HepG2 (cell line): Measurements from ENCODE around the gene LHPP. TPM values are rescaled to one million over a fixed set of nuclear protein-coding genes. Genes with fewer than 3 reads are reported as not detected.

Experiments
- ATAC-seq: fragments of 200-7000 bp; cut with Tn5 transposase; 3 replicates; pipeline ENCODE4 v1.9.1; 2020; ENCODE audit warnings: mild to moderate bottlenecking, moderate library complexity
- BruUV-seq: library from RNA; stranded (reverse); fragments of 400-500 nt; replicated peaks from 2 replicates; lab custom pipeline; 2021; lab: Mats Ljungman, UMichigan
- CTCF ChIA-PET: fragments of 300-600 bp; formaldehyde crosslinking; extraction: SDS; loops from one replicate; lab custom pipeline; 2021; ENCODE audit warnings: low total read pairs, inconsistent platforms, low intra/inter-chr PET ratio; lab: Yijun Ruan, JAX
- POLR2A ChIA-PET: fragments of 350-600 bp; sonication (Branson Sonifier 250); formaldehyde crosslinking; loops from one replicate; lab custom pipeline; 2020; ENCODE audit warnings: antibody characterized with exemption, inconsistent platforms; lab: Yijun Ruan, JAX
- DNase-seq: peaks from one replicate; pipeline ENCODE4 v3.0.0-alpha.2; 2015; ENCODE audit warnings: low spot score
- FAIRE-seq: peaks from 3 replicates; lab custom pipeline; 2011; peaks lifted over from hg19 to GRCh38; lab: Jason Lieb, UNC
- H2AFZ ChIP-seq: one replicate; pipeline ENCODE4 v1.6.1; 2011; ENCODE audit warnings: low read length, inconsistent platforms
- H3K27ac ChIP-seq: fragments of 300-600 bp; 3 replicates; pipeline ENCODE4 v1.8.0; 2011; ENCODE audit warnings: mixed run types, mild to moderate bottlenecking, mixed read lengths, low read length, inconsistent platforms; ENCODE audit not compliant: insufficient read depth; ENCODE audit errors: extremely low read length
- H3K27me3 ChIP-seq, 2 experiments: fragments of 200-600 bp in 1 of 2; 2 replicates in 1 of 2; 3 replicates in 1 of 2; pipeline versions ENCODE4 v1.6.0 to v1.8.0; 2011; ENCODE audit warnings: low read length in 2 of 2, mild to moderate bottlenecking in 2 of 2, moderate library complexity in 2 of 2, inconsistent platforms in 1 of 2; ENCODE audit not compliant: insufficient read depth in 2 of 2, control insufficient read depth in 1 of 2
- H3K36me3 ChIP-seq, 2 experiments: fragments of 200-600 bp in 1 of 2; replicated peaks in 1 of 2; 2 replicates in 1 of 2; 3 replicates in 1 of 2; pipeline versions ENCODE4 v1.5.1 to v1.8.0; 2011; ENCODE audit warnings: low read length in 2 of 2, inconsistent platforms in 1 of 2; ENCODE audit not compliant: insufficient read depth in 2 of 2, control insufficient read depth in 1 of 2
- H3K4me1 ChIP-seq: 2 replicates; pipeline ENCODE4 v1.5.1; 2012; ENCODE audit warnings: low read length, inconsistent platforms; ENCODE audit not compliant: insufficient read depth
- H3K4me2 ChIP-seq: 2 replicates; pipeline ENCODE4 v1.6.0; 2011; ENCODE audit warnings: low read depth, low read length, inconsistent platforms
- H3K4me3 ChIP-seq, 3 experiments: fragments of 200-600 bp in 1 of 3; sonication (generic), shearing (Covaris generic) in 1 of 3; replicated peaks in 1 of 3; 2 replicates each; pipeline ENCODE4 v1.5.1; 2011 to 2016; ENCODE audit warnings: low read length in 3 of 3, inconsistent platforms in 2 of 3, low read depth in 2 of 3, mild to moderate bottlenecking in 2 of 3, control low read depth in 1 of 3, mixed read lengths in 1 of 3; ENCODE audit not compliant: insufficient read depth in 1 of 3
- H3K79me2 ChIP-seq: one replicate; pipeline ENCODE4 v1.6.1; 2011; ENCODE audit warnings: low read length, inconsistent platforms; ENCODE audit not compliant: insufficient read depth
- H3K9ac ChIP-seq: 2 replicates; pipeline ENCODE4 v1.6.0; 2011; ENCODE audit warnings: mild to moderate bottlenecking, low read depth, low read length, inconsistent platforms; ENCODE audit not compliant: insufficient read depth
- H3K9me3 ChIP-seq: 2 replicates; pipeline ENCODE4 v1.5.1; 2012; ENCODE audit warnings: mild to moderate bottlenecking, low read length
- H4K20me1 ChIP-seq: 2 replicates; pipeline ENCODE4 v1.6.0; 2011; ENCODE audit warnings: inconsistent platforms, mild to moderate bottlenecking, low read length, moderate library complexity; ENCODE audit not compliant: insufficient read depth
- CHCHD3 ChIP-seq: sonication (generic); formaldehyde crosslinking; IDR thresholded peaks from 2 replicates; pipeline ENCODE4 v1.8.0; 2022; ENCODE audit warnings: mild to moderate bottlenecking, missing genetic modification reagents, moderate library complexity
- ELF4 ChIP-seq: sonication (generic); formaldehyde crosslinking; IDR thresholded peaks from 2 replicates; pipeline ENCODE4 v1.5.0; 2020; ENCODE audit warnings: missing genetic modification reagents, mild to moderate bottlenecking, moderate library complexity, borderline replicate concordance
- MXD3 ChIP-seq: IDR thresholded peaks from 2 replicates; pipeline ENCODE4 v1.6.1; 2016; ENCODE audit warnings: mild to moderate bottlenecking, missing biosample characterization, missing genetic modification reagents
- PBX3 ChIP-seq: sonication (generic); formaldehyde crosslinking; IDR thresholded peaks from 2 replicates; pipeline ENCODE4 v1.8.1; 2023; ENCODE audit warnings: missing genetic modification reagents, inconsistent platforms, borderline replicate concordance
- PTBP1 ChIP-seq: fragments of 200-400 bp; formaldehyde crosslinking; IDR thresholded peaks from 2 replicates; pipeline ENCODE4 v1.6.1; 2018; ENCODE audit warnings: low read length, low read depth; ENCODE audit not compliant: poor library complexity, severe bottlenecking
- REST ChIP-seq, 2 experiments: IDR thresholded peaks; 2 replicates each; pipeline ENCODE4 v1.6.1; 2011 to 2012; ENCODE audit warnings: low read length in 2 of 2, borderline replicate concordance in 1 of 2, low read depth in 1 of 2, mild to moderate bottlenecking in 1 of 2, moderate library complexity in 1 of 2
- SIX1 ChIP-seq: sonication (generic); formaldehyde crosslinking; IDR thresholded peaks from 2 replicates; pipeline ENCODE4 v1.4.0; 2020; ENCODE audit warnings: missing genetic modification reagents, borderline replicate concordance
- SRY ChIP-seq: sonication (generic); formaldehyde crosslinking; IDR thresholded peaks from 2 replicates; pipeline ENCODE4 v1.8.0; 2022; ENCODE audit warnings: mild to moderate bottlenecking, missing genetic modification reagents
- WGBS: methylation state at CpG from one replicate; pipeline ENCODE4 v1.1.6; 2017; ENCODE audit warnings: low lambda C conversion rate; 5-methylcytosine and 5-hydroxymethylcytosine counted together
- in situ Hi-C: cut with HindIII; loops from 2 replicates; pipeline ENCODE4 v1.10.0; 2017; ENCODE audit warnings: low pct_unique_long_range_greater_than_20kb; ENCODE audit not compliant: extremely low pct_ligation_motif_present
- intact Hi-C: fragments of 100-400 bp; cut with micrococcal nuclease; formaldehyde crosslinking; loops from one replicate; pipeline ENCODE4 v1.10.0; 2022; ENCODE audit not compliant: unreplicated experiment
- polyA plus RNA-seq, 8 experiments: library from polyadenylated mRNA; depleted of rRNA in 3 of 8; stranded (reverse) in 7 of 8; unstranded in 1 of 8; fragments of >200 nt; fragmentation: Illumina TruSeq in 4 of 8; extraction: Trizol in 4 of 8; gene quantifications; 2 replicates each; pipeline versions ENCODE4 v1.2.1 to v1.2.3, GENCODE V29; 2011 to 2016; ENCODE audit warnings: low read depth in 4 of 8, missing spikeins in 1 of 8, mixed read lengths in 1 of 8; ENCODE audit not compliant: insufficient read depth in 1 of 8
- total RNA-seq, 5 experiments: library from RNA; depleted of rRNA; stranded (reverse); fragments of >200 nt; fragmentation: Illumina TruSeq; extraction: Trizol; gene quantifications; 2 replicates each; pipeline ENCODE4 v1.2.3, GENCODE V29; 2016; ENCODE audit warnings: low read depth in 1 of 5

The LHPP gene
- total and polyA plus RNA-seq, 2 of the 13 experiments (the other 11 are each of a cell fraction or from before 2014, with no cell fraction given): 5.2 to 13.1 TPM

- TF ChIP-seq PBX3 (CRISPR knock-in tag): no peak
- no peak for TF ChIP-seq PTBP1
- no peak; a peak in 1 of 4 replicates for TF ChIP-seq REST (IDR thresholded peaks at IDR 0.05; ENCODE audit: borderline replicate concordance in 1 of 2, low read depth in 1 of 2, low read length in 2 of 2)
- TF ChIP-seq CHCHD3 (CRISPR knock-in tag): no peak
Measured at GRCh38 chr10:124470544-124471434, 9.2 kb downstream of the LHPP start (continued).

GRCh38 chr10:124472071-124472470 lies 10.4 kb downstream of the LHPP start:
- no peak overlapping the region for H3K4me3 ChIP-seq
- BruUV-seq: no TSS peak
- no peaks in the 10 kb centered on the region for H3K79me2 ChIP-seq
- FAIRE-seq (no peak), DNase-seq (no peak), ATAC-seq (no peak)
- H3K27me3 ChIP-seq: no peaks in the 10 kb centered on the region
- CTCF ChIA-PET: no interaction called here
- no peak overlapping the region for H3K9ac ChIP-seq
- POLR2A ChIA-PET: interaction anchor here (0.7 to 1.3 kb wide), 3 partner anchors 10 to 57 kb away, joined by 3 to 4 read pairs (median 4); partner anchors contain the start of gene LHPP
- H3K9me3 ChIP-seq: no peaks in the 10 kb centered on the region
- H3K27ac ChIP-seq: no peak overlapping the region
- H3K36me3 ChIP-seq: no peaks in the 10 kb centered on the region
- no peak overlapping the region for H3K4me2 ChIP-seq
- intact Hi-C loops: no loop called here
- 93% methylated on average over 6 of the region's 6 CpGs for WGBS
- peaks cover 93% of the 10 kb centered on the region for H3K4me1 ChIP-seq
- TF ChIP-seq MXD3 (CRISPR knock-in tag) (no peak), SIX1 (CRISPR knock-in tag) (no peak), SRY (CRISPR knock-in tag) (no peak), ELF4 (CRISPR knock-in tag) (no peak)
- TF ChIP-seq, all 625 proteins: peak for 0
- no peak overlapping the region for H2AFZ ChIP-seq
- H4K20me1 ChIP-seq: no peaks in the 10 kb centered on the region
- in situ Hi-C loops: no loop called here
